Ovary (tissue), 3 donors: ENCODE measurements around the gene TTC33.

Experiments
- CTCF ChIP-seq, 3 donors: fragments of 450-650 bp in 2 of 3; fragments of 200-600 bp in 1 of 3; IDR thresholded peaks; one replicate each; pipeline versions ENCODE4 v1.5.1 to v1.8.0; 2016 to 2022; ENCODE audit warnings: antibody characterized with exemption in 3 of 3, mild to moderate bottlenecking in 1 of 3
- EP300 ChIP-seq: sonication (generic); formaldehyde crosslinking; IDR thresholded peaks from one replicate; pipeline ENCODE4 v1.6.1; 2017; ENCODE audit warnings: antibody characterized with exemption
- POLR2A ChIP-seq: fragments of 450-650 bp; IDR thresholded peaks from one replicate; pipeline ENCODE4 v1.6.1; 2017; ENCODE audit warnings: antibody characterized with exemption, mild to moderate bottlenecking, moderate library complexity
- donor health status: DM: no; HTN: no; CAD: no.

GRCh38 chr5:40784916-40785315 is 29.2 kb upstream of the TTC33 start:
- no peak for TF ChIP-seq CTCF (IDR thresholded peaks at IDR 0.05)
- no peak for TF ChIP-seq POLR2A
- TF ChIP-seq EP300: no peak
